GM18519 (cell line): Measurements from ENCODE around the gene KAT6B.
"Not testable (repeated sequence)": the region's sequence is repeated elsewhere in the genome, so short reads cannot be mapped to it uniquely, and the experiment has no call there.

Experiments used
- ATAC-seq: cut with Tn5 transposase; IDR thresholded peaks from one replicate; pipeline ENCODE4 v1.9.1; 2021; ENCODE audit warnings: mild to moderate bottlenecking, moderate library complexity; ENCODE audit not compliant: unreplicated experiment, low FRiP score

Gene KAT6B

DNA sequence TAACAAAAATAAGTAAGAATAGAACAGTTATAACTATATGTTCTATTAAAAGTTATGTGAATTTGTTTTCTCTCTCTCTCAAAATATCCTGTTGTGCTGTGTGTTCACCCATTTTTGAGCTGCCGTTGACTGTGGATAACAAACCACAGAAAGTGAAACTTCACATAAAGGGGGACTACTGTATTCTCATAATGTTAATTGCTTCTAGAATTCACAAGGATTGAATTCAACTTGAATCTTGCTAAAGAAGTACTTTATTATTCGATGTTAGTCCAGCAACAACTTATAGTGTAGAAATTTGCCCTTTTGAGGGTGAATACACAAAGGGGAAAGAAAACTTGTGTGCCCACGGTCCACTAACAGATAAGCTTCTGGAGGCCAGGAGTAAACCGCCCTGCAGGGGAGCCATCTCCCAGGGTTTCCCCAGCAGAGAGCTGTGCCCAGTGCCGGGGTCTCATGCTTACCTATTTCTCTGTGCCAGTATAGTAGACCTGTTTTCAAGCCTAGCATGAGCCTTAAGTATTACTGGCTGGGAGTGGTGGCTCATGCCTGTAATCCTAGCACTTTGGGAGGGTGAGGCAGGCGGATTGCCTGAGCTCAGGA is 87.1 kb downstream of the KAT6B start:
- ATAC-seq, result no peak

DNA sequence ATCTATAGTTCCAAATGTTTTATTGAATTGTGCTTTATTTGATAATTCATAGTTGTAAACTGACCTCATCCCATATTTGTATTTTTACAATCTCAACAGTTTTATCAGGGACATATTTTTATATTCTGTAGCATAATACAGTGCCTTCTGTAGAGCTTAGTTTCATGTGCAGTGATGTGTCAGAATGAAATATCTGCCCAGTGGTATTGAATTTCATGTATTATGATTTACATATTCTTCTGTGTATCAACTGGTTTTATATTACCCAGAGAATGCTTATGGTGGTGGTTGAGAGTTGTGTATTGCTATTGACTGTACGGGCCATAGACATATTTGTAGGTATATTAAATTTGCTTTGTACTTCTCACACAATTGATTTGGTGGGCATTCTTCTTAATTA is 89.9 kb downstream of the KAT6B start:
- ATAC-seq, result no peak

DNA sequence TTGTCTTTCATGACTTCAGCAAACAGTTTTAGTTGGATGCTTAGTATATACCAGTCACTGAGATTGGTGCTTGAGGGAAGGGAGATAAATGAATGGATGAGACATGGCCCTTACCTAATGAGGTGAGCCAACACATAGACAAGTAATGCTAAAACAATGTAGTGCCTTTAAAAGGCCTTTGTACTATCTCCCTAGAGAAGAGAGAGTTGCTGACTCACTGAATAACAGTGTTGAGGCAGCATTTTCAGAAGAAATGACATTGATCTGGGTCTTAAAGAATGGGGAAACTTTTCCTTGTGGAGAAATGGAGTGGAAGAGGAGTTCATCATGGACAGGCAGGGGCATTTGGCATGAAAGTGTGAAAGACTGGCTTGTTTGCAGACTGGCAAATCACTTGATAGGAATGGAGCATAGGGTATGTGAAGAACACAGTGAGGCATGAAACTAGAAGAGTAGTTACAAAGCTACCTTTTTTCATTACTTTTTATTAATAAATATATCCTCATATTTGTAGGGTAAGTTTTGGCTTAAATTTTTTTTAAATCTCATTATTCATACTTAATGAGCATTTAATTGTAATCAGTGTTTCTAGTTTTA is 91.2 kb downstream of the KAT6B start:
- ATAC-seq, result no peak

DNA sequence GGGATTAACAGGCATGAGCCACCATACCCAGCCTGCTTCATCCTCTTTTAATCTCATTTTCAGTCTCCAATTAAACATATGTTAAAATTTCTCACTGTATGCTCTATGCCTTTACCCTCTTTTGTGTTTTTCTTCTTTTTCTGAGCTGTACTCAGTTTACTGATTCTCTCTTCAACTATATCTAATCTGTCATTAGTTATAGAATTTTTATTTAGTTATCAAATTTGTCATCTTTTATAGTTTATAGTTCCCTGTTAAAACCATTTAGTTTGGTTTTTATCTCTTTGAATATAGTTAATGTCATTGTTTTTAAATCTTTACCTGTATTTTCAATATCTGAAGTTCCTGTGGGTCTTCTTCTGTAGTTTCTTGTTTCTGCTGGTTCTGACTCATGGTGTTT is 93.3 kb downstream of the KAT6B start:
- no peak for ATAC-seq

DNA sequence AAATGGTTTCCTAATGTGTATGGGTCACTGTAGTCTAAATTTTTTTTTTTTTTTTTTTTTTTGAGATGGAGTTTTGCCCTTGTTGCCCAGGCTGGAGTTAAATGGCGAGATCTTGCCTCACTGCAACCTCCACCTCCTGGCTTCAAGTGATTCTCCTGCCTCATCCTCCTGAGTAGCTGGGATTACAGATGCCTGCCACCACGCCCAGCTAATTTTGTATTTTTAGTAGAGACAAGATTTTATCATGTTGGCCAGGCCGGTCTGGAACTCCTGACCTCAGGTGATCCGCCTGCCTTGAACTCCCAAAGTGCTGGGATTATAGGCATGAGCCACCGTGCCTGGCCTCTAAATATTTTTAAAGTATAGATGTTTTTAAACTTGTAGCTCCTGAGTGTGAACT is 94.7 kb downstream of the KAT6B start:
- not testable (repeated sequence) for ATAC-seq

DNA sequence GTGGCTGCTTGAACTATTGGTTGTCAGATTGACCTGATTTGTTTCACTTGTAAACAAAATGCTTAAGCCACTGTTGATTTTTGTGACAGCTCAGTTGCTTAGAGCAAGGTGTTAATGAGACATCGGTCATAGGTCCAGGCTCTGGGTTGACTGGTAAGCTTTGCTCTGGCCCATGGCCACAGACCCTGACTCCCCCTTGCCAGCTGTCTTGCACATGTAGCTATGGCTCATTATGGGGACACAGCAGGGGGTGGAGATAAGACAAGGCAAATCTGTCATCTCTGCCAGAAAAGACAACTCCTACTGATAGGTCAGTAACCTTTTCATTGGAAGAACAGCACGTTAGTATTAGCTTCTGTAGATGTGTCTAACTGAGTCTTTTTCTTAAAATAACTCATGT is 95.3 kb downstream of the KAT6B start:
- ATAC-seq, result no peak

DNA sequence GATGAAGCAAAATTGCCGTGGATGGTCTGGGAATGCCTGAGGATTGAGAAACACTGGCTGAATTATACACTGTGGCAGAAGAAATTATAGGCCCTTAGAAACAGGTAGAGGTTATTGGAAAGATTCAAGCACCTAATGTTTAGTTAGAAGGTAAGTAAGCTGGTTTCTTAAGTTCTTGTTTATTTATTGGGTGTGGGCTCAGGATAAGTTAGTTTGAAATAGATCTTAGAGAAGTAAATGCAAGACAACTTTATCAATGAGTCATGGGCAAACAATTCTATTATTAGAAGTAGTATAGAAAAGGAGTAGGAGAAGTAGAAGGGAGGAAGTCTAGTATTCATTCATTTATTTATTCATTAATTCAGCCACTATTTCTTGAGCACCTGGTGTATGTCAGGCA is 96.5 kb downstream of the KAT6B start:
- no peak for ATAC-seq

DNA sequence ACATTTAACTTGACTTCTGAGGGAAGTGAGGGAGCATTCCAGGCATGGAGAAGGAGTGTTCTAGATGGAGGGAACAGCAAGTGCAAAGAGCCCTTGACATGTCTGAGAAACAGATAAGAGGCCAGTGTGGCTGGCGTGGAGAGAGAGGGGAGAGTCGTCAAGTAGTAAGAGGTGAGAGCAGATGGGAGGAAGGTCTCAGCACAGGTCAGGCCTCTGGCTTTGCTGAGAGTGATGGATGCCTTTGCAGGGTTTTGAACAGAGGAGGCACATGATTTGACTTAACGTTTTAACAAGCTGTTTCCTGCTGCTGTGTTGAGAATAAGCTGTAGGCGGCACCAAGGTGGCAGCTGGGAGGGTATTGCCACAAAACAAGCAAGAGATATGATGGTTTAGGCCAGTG is 97.2 kb downstream of the KAT6B start:
- no peak for ATAC-seq

DNA sequence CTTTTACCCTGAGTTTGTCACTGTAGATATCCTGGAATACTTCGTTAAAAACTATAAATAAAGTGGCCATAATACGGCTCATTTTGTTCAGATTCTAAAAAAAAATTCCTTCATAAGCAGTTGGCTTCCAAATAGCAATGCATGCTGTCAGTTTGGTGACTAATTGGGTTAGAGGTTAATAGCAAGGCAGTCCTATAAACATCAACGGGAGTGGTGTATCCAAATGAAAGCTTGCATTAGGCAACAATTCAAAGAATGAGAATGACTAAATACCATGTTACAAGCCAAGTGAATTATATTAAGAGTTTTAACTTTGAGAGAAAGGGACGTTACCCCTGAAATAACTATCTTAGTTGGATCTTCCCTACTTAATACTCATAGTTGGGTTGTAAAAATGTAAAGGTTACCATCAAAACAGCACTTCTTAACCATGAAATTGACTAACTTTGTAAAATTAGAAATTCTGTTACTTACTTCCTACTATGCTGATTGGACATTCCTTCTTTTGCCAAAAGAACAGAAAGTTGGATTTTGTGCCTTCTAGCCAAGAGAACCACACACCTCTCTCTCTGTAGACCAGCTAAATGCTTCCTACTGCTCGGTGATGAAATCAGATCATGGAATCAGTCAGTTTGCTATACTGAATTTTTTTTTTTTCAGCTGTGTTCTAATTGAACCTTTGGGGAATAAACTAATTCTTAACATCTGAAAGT is 98.0 kb downstream of the KAT6B start:
- ATAC-seq, result no peak

DNA sequence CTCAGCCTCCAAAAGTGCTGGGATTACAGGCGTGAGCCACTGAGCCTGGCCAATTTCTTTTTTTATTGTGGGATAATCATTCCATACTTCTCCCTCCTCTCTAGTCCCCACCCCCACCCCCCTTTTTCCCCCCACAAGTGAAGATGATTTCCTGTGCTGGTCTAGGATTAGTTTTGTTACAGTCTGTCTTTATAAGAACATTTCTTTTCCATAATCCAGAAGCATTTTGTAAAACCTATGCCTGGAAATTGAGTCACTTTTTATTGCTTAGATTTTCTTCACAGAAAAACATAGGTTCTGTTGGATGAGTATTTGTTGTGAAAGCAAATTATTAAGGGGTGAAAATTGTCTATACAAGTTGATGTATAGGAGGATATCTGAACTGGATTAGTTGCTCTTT is 98.9 kb downstream of the KAT6B start:
- ATAC-seq, result no peak

DNA sequence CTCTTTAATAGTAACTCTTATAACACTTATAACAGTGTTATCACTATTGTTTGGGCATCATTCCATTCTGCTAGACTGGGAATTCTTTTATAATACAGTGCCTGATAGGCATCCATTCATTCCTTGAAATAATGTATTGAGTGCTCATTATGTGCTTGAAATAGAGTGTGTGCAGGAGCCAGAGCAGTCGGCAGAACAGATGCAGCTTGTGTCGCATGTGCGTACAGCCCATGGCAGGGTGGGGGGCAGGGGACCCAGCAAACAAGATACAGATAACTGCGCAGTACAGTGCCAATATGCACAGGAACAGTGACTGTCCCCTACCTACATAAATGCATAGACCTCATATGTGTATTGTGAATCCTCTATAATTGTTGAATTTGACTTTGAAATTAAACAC is 99.3 kb downstream of the KAT6B start:
- ATAC-seq, result no peak

DNA sequence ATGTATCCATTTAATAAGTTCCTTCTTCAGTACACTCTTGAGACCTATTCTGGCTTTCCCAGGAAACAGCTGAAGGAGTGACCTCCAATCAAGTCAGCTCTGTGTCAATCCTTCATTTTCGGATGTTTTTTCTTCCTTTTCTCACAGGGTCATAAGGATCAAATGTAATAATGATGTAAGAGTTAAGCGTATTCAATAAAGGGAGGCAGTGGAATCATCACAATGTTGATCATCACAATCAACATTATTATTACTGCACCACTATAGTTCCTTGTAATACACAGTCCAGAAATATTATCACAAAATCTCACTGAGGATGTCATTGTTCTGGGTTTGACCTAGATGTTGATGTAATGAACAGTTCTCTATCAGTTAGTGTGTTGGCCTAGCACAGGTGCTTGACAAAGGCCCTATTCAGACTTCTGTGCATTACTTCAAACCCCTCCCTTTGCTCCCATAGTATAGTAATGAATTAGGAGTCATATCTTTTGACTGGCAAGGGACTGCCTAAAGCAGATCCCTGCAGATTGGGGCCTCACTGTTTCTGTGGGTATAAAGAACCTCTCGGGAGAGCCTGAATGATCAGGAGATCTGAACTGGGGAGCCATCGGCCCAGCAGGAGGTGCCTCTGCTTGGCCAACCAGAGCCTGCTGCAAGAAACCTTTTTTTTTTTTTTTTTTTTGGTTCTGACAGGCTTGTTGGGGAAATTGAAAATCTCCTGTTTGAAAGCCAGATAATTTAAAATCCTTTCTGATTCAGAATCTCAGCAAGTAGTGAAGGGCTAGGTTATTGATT is 100.6 kb downstream of the KAT6B start:
- no peak for ATAC-seq

DNA sequence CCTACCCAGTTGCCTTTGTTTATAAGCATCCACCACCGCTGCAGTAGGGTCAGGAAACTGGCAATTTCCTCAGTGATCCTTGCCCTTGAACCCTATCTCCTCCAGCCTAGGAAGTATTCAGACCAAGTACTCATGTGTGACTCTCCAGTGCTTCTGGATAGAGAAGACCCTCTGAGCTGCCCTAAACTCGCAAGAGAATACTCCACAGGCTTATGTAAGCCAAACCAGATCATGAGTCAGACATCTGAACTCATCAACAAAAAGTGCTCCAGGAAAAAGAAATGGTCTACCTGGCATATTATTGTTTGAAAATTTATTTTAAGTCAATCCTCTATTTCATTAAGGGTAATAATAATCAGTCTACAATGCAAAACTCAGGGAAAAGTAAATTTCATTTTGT is 101.3 kb downstream of the KAT6B start:
- no peak for ATAC-seq

DNA sequence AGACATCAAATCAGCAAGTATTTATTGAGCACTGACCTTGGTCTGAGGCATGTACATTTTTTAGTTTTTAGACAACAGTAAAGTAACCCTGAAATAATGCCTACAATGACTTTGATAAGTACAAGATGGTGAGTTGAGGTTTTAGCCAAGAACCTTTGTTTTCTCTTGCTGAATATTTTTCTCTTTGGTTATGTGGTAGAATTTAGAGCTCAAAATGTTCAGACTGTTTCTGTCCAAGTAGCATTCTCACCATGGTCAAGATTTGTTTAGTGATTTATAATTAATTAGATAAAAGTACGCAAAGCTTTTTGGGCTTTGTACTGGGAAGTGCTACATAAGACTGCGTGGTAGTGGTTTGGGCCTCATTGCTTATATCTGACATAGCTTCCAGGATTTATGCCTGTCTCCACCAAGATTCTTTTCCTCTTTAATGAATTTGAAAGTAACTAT is 102.4 kb downstream of the KAT6B start:
- no peak for ATAC-seq

DNA sequence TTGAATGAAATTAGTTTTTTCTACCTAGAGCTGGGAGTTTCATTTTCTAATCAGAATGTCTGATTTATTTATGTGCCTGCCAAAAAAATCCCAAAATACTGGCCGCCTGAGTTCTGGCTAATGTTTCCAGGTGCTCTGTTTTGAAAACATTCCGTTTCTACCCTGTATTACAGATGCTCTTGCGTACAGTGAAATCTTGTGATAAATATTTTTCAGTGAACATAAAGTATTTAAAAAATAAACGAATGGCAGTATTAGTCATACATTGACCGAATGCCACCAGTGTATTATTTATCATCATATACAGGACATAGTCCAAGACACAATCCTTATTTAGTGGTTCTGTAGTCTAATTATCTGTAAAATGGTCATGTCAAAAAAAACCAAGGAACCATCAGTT is 102.8 kb downstream of the KAT6B start:
- no peak for ATAC-seq

DNA sequence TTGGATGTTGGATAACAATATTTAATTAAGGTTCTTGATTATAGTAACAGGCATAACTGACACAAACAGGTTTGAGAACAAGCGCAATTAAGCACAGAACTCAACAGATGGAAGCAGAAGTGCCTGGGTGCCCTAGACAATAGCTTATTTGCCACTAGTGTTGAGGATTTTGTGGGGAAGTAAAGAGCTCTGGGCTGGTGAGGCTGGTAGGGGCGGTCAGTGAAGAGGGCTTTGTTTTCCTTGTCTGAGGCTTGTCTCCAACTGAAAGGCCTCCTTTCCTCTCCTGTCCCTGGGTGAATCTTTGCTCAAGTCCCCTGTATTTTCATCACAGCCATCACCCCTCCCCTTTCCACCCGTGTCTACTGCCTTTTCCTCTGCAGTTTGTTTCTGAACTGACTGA is 104.6 kb downstream of the KAT6B start:
- no peak for ATAC-seq

DNA sequence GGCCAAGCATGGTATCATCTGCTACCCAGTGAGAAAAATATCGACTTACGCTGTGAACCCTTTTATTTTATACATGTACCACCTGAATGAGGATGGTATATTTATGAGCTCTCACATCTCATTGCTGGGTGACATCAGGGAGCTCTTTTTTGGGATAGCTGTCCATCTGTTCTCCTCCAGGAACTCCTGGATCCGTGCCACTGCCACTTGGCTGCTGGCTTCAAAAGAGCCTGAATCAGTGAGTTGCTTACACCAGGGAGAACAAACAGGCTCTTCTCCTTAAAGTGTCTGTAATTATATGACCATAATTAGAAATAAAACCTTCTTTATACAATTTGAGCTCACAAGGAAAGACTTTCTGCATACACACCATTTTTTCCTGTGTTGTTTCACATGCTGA is 106.2 kb downstream of the KAT6B start:
- ATAC-seq, result no peak

DNA sequence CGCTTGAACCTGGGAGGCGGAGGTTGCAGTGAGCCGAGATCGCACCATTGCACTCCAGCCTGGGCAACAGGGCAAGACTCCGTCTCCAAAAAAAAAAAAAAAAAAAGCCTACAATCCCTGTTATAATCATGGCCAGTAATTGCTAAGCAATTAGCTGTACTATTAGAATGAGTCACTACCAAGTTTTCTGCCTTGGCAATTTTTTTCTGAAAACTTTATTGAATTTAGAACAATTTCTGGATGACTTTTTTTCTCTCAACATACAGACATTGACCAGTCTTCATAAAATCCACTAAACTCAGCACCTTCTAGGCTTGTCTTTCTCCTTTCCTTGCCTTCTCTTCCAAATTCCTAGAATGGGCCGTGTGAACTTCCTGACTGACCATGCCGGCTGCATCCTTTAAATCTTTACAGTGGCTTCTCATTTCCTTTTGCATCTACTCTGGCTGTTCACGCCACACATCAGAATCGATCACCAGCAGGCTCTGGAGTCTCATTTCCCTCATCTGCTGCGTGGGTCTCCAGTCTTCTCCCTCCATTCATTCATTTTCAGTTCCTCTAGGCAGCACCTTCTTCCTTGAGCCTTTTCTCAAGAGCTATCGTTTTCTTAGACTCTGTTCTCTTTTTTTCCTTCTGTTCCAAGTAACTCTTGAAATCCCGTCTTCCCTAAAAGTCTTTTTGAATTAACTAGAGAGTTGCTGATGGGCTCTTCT is 107.9 kb downstream of the KAT6B start:
- no peak for ATAC-seq

DNA sequence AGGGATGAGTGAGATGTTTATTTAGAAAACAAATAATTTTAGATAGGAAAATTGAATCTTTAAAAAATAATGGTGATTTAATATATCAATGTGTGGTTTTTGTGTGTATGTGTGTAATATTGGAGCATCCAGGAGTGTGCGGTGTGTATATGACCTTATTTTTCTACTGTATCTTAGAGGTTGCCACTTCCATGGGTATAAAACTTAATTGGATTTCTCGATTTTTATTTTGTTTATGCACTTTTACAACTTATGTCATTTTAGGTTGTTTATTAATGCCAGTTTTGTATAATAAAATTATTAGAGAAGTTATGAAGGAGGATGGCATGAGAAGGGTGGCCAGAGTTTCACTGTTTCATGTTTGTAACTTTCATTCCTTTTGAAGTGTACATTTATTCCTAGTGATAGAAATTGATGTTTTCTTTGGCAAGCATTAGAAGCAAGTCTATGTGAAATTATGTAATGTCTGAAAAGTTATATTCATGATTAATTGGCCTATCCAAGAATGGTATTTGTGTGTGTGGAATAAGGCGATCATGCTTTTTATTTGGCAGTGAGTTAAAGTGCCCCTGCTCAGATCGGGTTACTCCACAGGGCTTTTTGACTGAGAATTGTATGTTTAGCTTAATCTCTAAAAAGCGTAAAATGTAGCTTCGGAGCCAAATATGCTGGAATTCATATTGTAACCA is 110.3 kb downstream of the KAT6B start:
- ATAC-seq, result no peak

DNA sequence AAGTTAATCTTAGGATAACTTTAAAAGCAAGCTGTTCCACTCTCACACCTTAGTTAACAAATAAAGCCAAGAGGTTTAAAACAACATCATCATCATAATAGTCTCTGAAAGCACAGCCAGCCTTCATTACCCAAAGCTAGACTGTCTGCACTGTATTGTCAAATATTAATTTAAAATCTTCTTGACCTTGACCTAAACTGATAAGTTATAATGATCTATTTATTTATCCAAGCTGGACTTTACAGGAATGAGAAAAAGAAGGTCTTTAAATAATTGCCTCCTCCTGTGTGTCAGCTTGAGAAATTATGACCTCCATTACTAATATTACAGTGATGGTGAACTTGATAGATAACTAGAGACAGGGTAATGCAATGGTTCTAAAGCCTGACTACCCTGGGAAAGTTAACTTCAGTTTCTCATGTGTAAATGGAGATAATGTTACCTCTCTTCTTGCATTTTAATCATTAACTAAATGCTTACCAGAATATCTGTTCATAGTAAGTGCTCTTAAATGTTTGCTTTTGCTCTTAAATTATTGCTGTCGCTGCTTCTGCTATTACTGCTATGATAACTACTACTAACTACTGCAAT is 111.0 kb downstream of the KAT6B start:
- ATAC-seq, result no peak
